ENCODE data around the gene EFNA5. TPM values are rescaled to one million over a fixed set of nuclear protein-coding genes. Genes with fewer than 3 reads are reported as not detected.

EFNA5 gene
- total RNA-seq, 1 experiment from 2014 or later: 42.7 TPM

DNA sequence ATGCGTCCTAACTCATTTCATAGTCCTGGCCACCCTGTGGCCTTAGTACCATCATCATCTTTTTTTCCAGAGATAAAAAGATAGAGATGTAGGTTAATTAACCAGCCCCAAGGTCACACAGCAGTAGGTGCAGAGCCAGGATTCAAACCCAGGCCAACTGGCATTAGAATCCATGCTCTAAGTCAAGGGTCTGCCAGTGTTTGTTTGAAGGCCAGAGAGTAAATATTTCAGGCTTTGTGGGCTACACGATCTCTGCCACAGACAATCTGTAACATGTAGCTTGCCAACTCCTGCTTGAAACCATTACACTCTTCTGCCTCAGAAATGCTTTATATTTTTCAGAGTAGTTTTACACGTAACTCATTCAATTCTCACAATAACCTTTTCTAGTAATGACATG is 119.6 kb downstream of the EFNA5 start:
- Histone ChIP-seq H3K79me2 (ENCODE audit: low read depth) (peaks cover 100% of the 10 kb centered on the region), H3K9me3 (ENCODE audit: insufficient read depth, low read depth) (no peaks in the 10 kb centered on the region), H4K20me1 (ENCODE audit: insufficient read depth) (no peaks in the 10 kb centered on the region), H3K9me2 (ENCODE audit: insufficient read depth) (no peaks in the 10 kb centered on the region), H2AFZ (no peak overlapping the region), H3K4me2 (no peak overlapping the region), H3K4me1 (replicated peaks; ENCODE audit: insufficient read depth) (peaks cover 15% of the 10 kb centered on the region), H3K27me3 (ENCODE audit: insufficient read depth, low read depth) (no peaks in the 10 kb centered on the region), H3F3A (ENCODE audit: insufficient read depth, low read depth) (peaks cover 4% of the 10 kb centered on the region), H3K36me3 (ENCODE audit: low read depth) (peaks cover 8% of the 10 kb centered on the region; the same call in 1 of the 2 replicates), H3K27ac (no peak overlapping the region), H3K4me3 (no peak overlapping the region)
- no peak for TF ChIP-seq EZH2 (IDR thresholded peaks at IDR 0.05; ENCODE audit: low read depth)
- TF ChIP-seq, protein P1, sequence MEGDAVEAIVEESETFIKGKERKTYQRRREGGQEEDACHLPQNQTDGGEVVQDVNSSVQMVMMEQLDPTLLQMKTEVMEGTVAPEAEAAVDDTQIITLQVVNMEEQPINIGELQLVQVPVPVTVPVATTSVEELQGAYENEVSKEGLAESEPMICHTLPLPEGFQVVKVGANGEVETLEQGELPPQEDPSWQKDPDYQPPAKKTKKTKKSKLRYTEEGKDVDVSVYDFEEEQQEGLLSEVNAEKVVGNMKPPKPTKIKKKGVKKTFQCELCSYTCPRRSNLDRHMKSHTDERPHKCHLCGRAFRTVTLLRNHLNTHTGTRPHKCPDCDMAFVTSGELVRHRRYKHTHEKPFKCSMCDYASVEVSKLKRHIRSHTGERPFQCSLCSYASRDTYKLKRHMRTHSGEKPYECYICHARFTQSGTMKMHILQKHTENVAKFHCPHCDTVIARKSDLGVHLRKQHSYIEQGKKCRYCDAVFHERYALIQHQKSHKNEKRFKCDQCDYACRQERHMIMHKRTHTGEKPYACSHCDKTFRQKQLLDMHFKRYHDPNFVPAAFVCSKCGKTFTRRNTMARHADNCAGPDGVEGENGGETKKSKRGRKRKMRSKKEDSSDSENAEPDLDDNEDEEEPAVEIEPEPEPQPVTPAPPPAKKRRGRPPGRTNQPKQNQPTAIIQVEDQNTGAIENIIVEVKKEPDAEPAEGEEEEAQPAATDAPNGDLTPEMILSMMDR (conservative IDR thresholded peaks at IDR 0.05): no peak
- CTCF ChIA-PET: interaction anchor here (0.6 kb wide), 1 partner anchor 299 kb away, joined by 3 read pairs; no protein-coding TSS in a partner anchor
- BruUV-seq (replicated peaks): no TSS peak
- POLR2A ChIA-PET (ENCODE audit: unreplicated experiment): no interaction called here
- intact Hi-C loops (cut with micrococcal nuclease; ENCODE audit: unreplicated experiment): no loop called here
- DNase-seq: no peak

DNA sequence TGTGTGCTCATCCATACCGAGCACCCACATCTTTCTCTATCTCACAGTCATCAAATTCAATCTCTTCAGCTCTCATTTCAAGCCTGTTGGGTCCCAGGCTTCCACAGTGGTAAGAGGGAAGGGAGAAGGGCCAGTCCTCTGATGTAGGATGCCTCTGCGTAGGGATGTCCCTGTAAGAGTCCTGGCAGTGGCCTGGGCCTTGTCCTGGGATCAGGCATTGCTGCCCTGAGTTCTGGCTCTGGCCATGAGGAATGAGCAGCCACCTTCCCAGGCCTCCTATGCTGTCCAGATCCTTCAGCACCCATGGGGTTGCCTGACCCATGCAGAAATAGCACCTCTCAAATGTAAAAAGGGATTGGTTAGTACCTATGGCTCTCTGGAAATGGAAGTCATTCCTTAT is 121.2 kb downstream of the EFNA5 start:
- DNase-seq: no peak
- POLR2A ChIA-PET (ENCODE audit: unreplicated experiment): interaction anchor here (0.6 kb wide), 1 partner anchor 124 kb away, joined by 3 read pairs; no protein-coding TSS in a partner anchor
- CTCF ChIA-PET: interaction anchor here (0.7 kb wide), 1 partner anchor 82 kb away, joined by 3 read pairs; no protein-coding TSS in a partner anchor
- peaks cover 11% of the 10 kb centered on the region for H3K4me1 ChIP-seq (replicated peaks; ENCODE audit: insufficient read depth)
- BruUV-seq (replicated peaks): no TSS peak
- no peaks in the 10 kb centered on the region for H3K27me3 ChIP-seq (ENCODE audit: insufficient read depth, low read depth)
- H3K9me2 ChIP-seq (ENCODE audit: insufficient read depth): no peaks in the 10 kb centered on the region
- no peaks in the 10 kb centered on the region for H4K20me1 ChIP-seq (ENCODE audit: insufficient read depth)
- no peak overlapping the region for H3K4me2 ChIP-seq
- peaks cover 3% of the 10 kb centered on the region for H3F3A ChIP-seq (ENCODE audit: insufficient read depth, low read depth)
- TF ChIP-seq, protein P1 (conservative IDR thresholded peaks at IDR 0.05): no peak
- TF ChIP-seq EZH2 (IDR thresholded peaks at IDR 0.05; ENCODE audit: low read depth): no peak
- H3K27ac ChIP-seq: no peak overlapping the region
- H2AFZ ChIP-seq: no peak overlapping the region
- H3K4me3 ChIP-seq: no peak overlapping the region
- intact Hi-C loops (cut with micrococcal nuclease; ENCODE audit: unreplicated experiment): no loop called here
- peaks cover 100% of the 10 kb centered on the region for H3K79me2 ChIP-seq (ENCODE audit: low read depth)
- peaks cover 8% of the 10 kb centered on the region; the same call in 1 of the 2 replicates for H3K36me3 ChIP-seq (ENCODE audit: low read depth)
- no peaks in the 10 kb centered on the region for H3K9me3 ChIP-seq (ENCODE audit: insufficient read depth, low read depth)

DNA sequence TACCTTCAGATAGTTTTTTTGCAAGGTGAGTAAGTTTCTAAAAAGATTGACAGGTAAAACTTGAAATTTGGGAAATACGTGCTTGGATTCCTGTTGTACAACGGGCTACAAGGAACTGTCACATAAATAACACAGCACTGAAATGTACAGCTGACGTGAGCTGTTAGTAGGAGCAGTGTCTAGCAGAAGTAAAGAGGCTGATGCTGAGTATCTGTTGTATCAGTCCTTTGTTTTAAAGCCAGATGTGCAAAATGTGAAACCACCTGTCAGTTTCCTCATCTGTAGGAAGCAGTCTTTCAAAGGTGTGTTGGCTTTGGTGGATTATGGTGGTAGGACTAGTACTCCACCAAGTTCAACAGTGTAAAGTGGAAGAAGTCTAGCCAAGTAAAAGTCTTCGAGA is 122.3 kb downstream of the EFNA5 start:
- peaks cover 100% of the 10 kb centered on the region for H3K79me2 ChIP-seq (ENCODE audit: low read depth)
- no peaks in the 10 kb centered on the region for H3K9me3 ChIP-seq (ENCODE audit: insufficient read depth, low read depth)
- no peaks in the 10 kb centered on the region for H3K27me3 ChIP-seq (ENCODE audit: insufficient read depth, low read depth)
- POLR2A ChIA-PET (ENCODE audit: unreplicated experiment): no interaction called here
- no peaks in the 10 kb centered on the region for H4K20me1 ChIP-seq (ENCODE audit: insufficient read depth)
- intact Hi-C loops (cut with micrococcal nuclease; ENCODE audit: unreplicated experiment): no loop called here
- peaks cover 14% of the 10 kb centered on the region for H3F3A ChIP-seq (ENCODE audit: insufficient read depth, low read depth)
- peaks cover 21% of the 10 kb centered on the region for H3K4me1 ChIP-seq (replicated peaks; ENCODE audit: insufficient read depth)
- no peak overlapping the region for H3K4me3 ChIP-seq
- H3K27ac ChIP-seq: 0 out of 2 replicates have a peak overlapping the region, but pooled peaks have one; percentile 25
- no peak overlapping the region for H2AFZ ChIP-seq
- TF ChIP-seq EZH2 (IDR thresholded peaks at IDR 0.05; ENCODE audit: low read depth): no peak
- TF ChIP-seq, protein P1 (conservative IDR thresholded peaks at IDR 0.05): no peak
- CTCF ChIA-PET: no interaction called here
- H3K4me2 ChIP-seq: no peak overlapping the region
- H3K36me3 ChIP-seq (ENCODE audit: low read depth): peaks cover 8% of the 10 kb centered on the region; the same call in 1 of the 2 replicates
- BruUV-seq (replicated peaks): no TSS peak
- DNase-seq: no peak
- no peaks in the 10 kb centered on the region for H3K9me2 ChIP-seq (ENCODE audit: insufficient read depth)

Measured in PC-9 (cell line).